HFFc6 (cell line): ENCODE measurements around the gene IQGAP3. TPM values are rescaled to one million over a fixed set of nuclear protein-coding genes. Genes with fewer than 3 reads are reported as not detected.

Experiments used
- DNase-seq: peaks from one replicate; pipeline ENCODE4 v3.0.0-alpha.2; 2018
- H3K27ac Mint-ChIP-seq: 2 replicates; pipeline ENCODE4 v1.8.0; 2020; ENCODE audit warnings: mild to moderate bottlenecking, mixed read lengths
- H3K27me3 Mint-ChIP-seq: 2 replicates; pipeline ENCODE4 v1.8.0; 2021; ENCODE audit warnings: mild to moderate bottlenecking, moderate library complexity, mixed read lengths; ENCODE audit not compliant: insufficient read depth
- H3K36me3 Mint-ChIP-seq: 2 replicates; pipeline ENCODE4 v1.8.0; 2021; ENCODE audit warnings: low read depth, mixed read lengths
- H3K4me1 Mint-ChIP-seq: 2 replicates; pipeline ENCODE4 v1.8.0; 2020; ENCODE audit warnings: low read depth, mixed read lengths
- H3K4me3 Mint-ChIP-seq: 2 replicates; pipeline ENCODE4 v1.8.0; 2020; ENCODE audit warnings: mild to moderate bottlenecking, moderate library complexity, mixed read lengths
- H3K9me3 Mint-ChIP-seq: 2 replicates; pipeline ENCODE4 v1.8.0; 2020; ENCODE audit warnings: mild to moderate bottlenecking, mixed read lengths
- CTCF ChIP-seq: fragments of 200-600 bp; sonication (generic); IDR thresholded peaks from 2 replicates; pipeline ENCODE4 v1.5.0; 2021; ENCODE audit warnings: antibody characterized with exemption, mild to moderate bottlenecking
- total RNA-seq, 6 experiments: library from RNA; stranded (reverse); fragmentation: NEBNext Ultra II Directional; extraction: Animal tissue kit (Norgen Biotek cat#: 25700); gene quantifications; 2 replicates in 1 of 6; 3 replicates in 5 of 6; pipeline ENCODE4 v1.2.3, GENCODE V29; 2021

Gene IQGAP3
- total RNA-seq, 6 experiments from 2014 or later: 13.9 to 33.3 (median 29.0) TPM

GRCh38 chr1:156497743-156498431, 74.5 kb downstream of the IQGAP3 start:
- Mint-ChIP-seq H3K4me1 (peaks cover 65% of the 10 kb centered on the region), H3K4me3 (peak overlapping the region; percentile 88), H3K27me3 (no peaks in the 10 kb centered on the region; the same call in 1 of the 2 replicates), H3K27ac (peak overlapping the region; percentile 81), H3K36me3 (peaks cover 10% of the 10 kb centered on the region), H3K9me3 (no peaks in the 10 kb centered on the region)
- TF ChIP-seq CTCF: no peak
- DNase-seq: no peak

GRCh38 chr1:156497078-156497742, 75.2 kb downstream of the IQGAP3 start:
- peak overlapping the region; percentile 88 for H3K4me3 Mint-ChIP-seq
- peaks cover 65% of the 10 kb centered on the region for H3K4me1 Mint-ChIP-seq
- peaks cover 16% of the 10 kb centered on the region for H3K36me3 Mint-ChIP-seq
- peak; percentile 67 for DNase-seq
- peak overlapping the region; percentile 81 for H3K27ac Mint-ChIP-seq
- H3K9me3 Mint-ChIP-seq: no peaks in the 10 kb centered on the region
- TF ChIP-seq CTCF: no peak
- no peaks in the 10 kb centered on the region; the same call in 1 of the 2 replicates for H3K27me3 Mint-ChIP-seq

- no peak for TF ChIP-seq CTCF
- peaks cover 65% of the 10 kb centered on the region for H3K4me1 Mint-ChIP-seq
- H3K4me3 Mint-ChIP-seq: peak overlapping the region; percentile 88
- no peaks in the 10 kb centered on the region for H3K9me3 Mint-ChIP-seq
- peaks cover 4% of the 10 kb centered on the region for H3K27me3 Mint-ChIP-seq
- H3K36me3 Mint-ChIP-seq: peaks cover 16% of the 10 kb centered on the region
- DNase-seq: no peak
- H3K27ac Mint-ChIP-seq: peak overlapping the region; percentile 81
Observed at GRCh38 chr1:156496211-156496761, 76.1 kb downstream of the IQGAP3 start.

GRCh38 chr1:156495401-156496140, 76.8 kb downstream of the IQGAP3 start:
- Mint-ChIP-seq H3K9me3 (no peaks in the 10 kb centered on the region), H3K36me3 (peaks cover 16% of the 10 kb centered on the region), H3K27ac (peak overlapping the region; percentile 81), H3K27me3 (peaks cover 8% of the 10 kb centered on the region), H3K4me3 (peak overlapping the region; percentile 88; the same call in 1 of the 2 replicates), H3K4me1 (peaks cover 72% of the 10 kb centered on the region)
- TF ChIP-seq CTCF: no peak
- no peak for DNase-seq

- Mint-ChIP-seq H3K4me3 (no peak overlapping the region), H3K36me3 (peaks cover 16% of the 10 kb centered on the region), H3K9me3 (no peaks in the 10 kb centered on the region), H3K27me3 (peaks cover 8% of the 10 kb centered on the region), H3K4me1 (peaks cover 84% of the 10 kb centered on the region), H3K27ac (no peak overlapping the region)
- no peak for DNase-seq
- no peak for TF ChIP-seq CTCF
Observed at GRCh38 chr1:156494309-156494895, 78.0 kb downstream of the IQGAP3 start.
